Endothelial cell of umbilical vein (primary cell): ENCODE measurements around the gene PVRIG. TPM values are rescaled to one million over a fixed set of nuclear protein-coding genes. Genes with fewer than 3 reads are reported as not detected.

Source experiments
- BruUV-seq: library from RNA; stranded (reverse); fragments of 400-500 nt; replicated peaks from 2 replicates; lab custom pipeline; 2021; lab: Mats Ljungman, UMichigan
- CTCF ChIA-PET: fragments of 300-600, 350-600 bp; sonication (Branson Sonifier 250); formaldehyde crosslinking; loops from one replicate; lab custom pipeline; 2021; ENCODE audit warnings: antibody characterized with exemption, inconsistent platforms; lab: Charles Lee
- POLR2A ChIA-PET: fragments of 300-600, 350-600 bp; sonication (Branson Sonifier 250); formaldehyde crosslinking; loops from one replicate; lab custom pipeline; 2021; ENCODE audit warnings: antibody characterized with exemption, inconsistent platforms; lab: Charles Lee
- DNase-seq: peaks from one replicate; pipeline ENCODE4 v3.0.0-alpha.2; 2011; ENCODE audit warnings: low read depth, low spot score
- FAIRE-seq: peaks from 2 replicates; lab custom pipeline; 2011; peaks lifted over from hg19 to GRCh38; lab: Jason Lieb, UNC
- H2AFZ ChIP-seq: 2 replicates; pipeline ENCODE4 v1.6.0; 2012; ENCODE audit warnings: low read depth, low read length, control low read depth, inconsistent platforms
- H3K27ac ChIP-seq: 2 replicates; pipeline ENCODE4 v1.5.1; 2011; ENCODE audit warnings: low read depth, mild to moderate bottlenecking, control low read depth, low read length, moderate library complexity; ENCODE audit not compliant: insufficient read depth
- H3K27me3 ChIP-seq, 2 experiments: 2 replicates each; pipeline versions ENCODE4 v1.6.0 to v1.6.1; 2011; ENCODE audit warnings: low read length in 2 of 2, mixed read lengths in 1 of 2; ENCODE audit not compliant: control insufficient read depth in 2 of 2, insufficient read depth in 2 of 2
- H3K36me3 ChIP-seq, 2 experiments: 2 replicates in 1 of 2; 3 replicates in 1 of 2; pipeline ENCODE4 v1.5.1; 2011; ENCODE audit warnings: low read length in 2 of 2, mild to moderate bottlenecking in 1 of 2, moderate library complexity in 1 of 2; ENCODE audit not compliant: control insufficient read depth in 2 of 2, insufficient read depth in 2 of 2; ENCODE audit errors: extremely low read depth in 1 of 2
- H3K4me1 ChIP-seq: 3 replicates; pipeline ENCODE4 v1.5.1; 2011; ENCODE audit warnings: mild to moderate bottlenecking, low read length; ENCODE audit not compliant: control insufficient read depth, insufficient read depth; ENCODE audit errors: extremely low read depth
- H3K4me2 ChIP-seq: 2 replicates; pipeline ENCODE4 v1.6.1; 2011; ENCODE audit warnings: low read length, control low read depth, mixed read lengths; ENCODE audit not compliant: insufficient read depth
- H3K4me3 ChIP-seq, 3 experiments: fragments of 200-600 bp in 1 of 3; sonication (generic), shearing (Covaris generic) in 1 of 3; replicated peaks in 1 of 3; 2 replicates each; pipeline ENCODE4 v1.5.1; 2011 to 2016; ENCODE audit warnings: control low read depth in 3 of 3, low read length in 3 of 3, mild to moderate bottlenecking in 2 of 3, inconsistent platforms in 1 of 3, low read depth in 1 of 3, moderate library complexity in 1 of 3; ENCODE audit not compliant: insufficient read depth in 1 of 3
- H3K79me2 ChIP-seq: 2 replicates; pipeline ENCODE4 v1.6.0; 2012; ENCODE audit warnings: low read length, inconsistent platforms; ENCODE audit not compliant: control insufficient read depth, insufficient read depth
- H3K9ac ChIP-seq: replicated peaks from 2 replicates; pipeline ENCODE3; 2011; ENCODE audit warnings: low read length, control low read depth; ENCODE audit not compliant: insufficient read depth; ENCODE audit errors: extremely low read depth
- H3K9me1 ChIP-seq: replicated peaks from 3 replicates; pipeline ENCODE4 v1.6.0; 2011; ENCODE audit warnings: mild to moderate bottlenecking, low read length; ENCODE audit not compliant: control insufficient read depth, insufficient read depth; ENCODE audit errors: extremely low read depth
- H3K9me3 ChIP-seq: replicated peaks from 2 replicates; pipeline ENCODE4 v1.5.1; 2012; ENCODE audit warnings: low read length, inconsistent platforms; ENCODE audit not compliant: control insufficient read depth, insufficient read depth
- H4K20me1 ChIP-seq: replicated peaks from 2 replicates; pipeline ENCODE3; 2011; ENCODE audit warnings: mild to moderate bottlenecking, low read length; ENCODE audit not compliant: control insufficient read depth, insufficient read depth; ENCODE audit errors: extremely low read depth
- CTCF ChIP-seq, 2 donors: IDR thresholded peaks; 1 replicate in 1 of 2; 2 replicates in 1 of 2; pipeline ENCODE4 v1.5.1; 2011; ENCODE audit warnings: low read length in 2 of 2, mild to moderate bottlenecking in 2 of 2, moderate library complexity in 2 of 2, control low read depth in 1 of 2, inconsistent platforms in 1 of 2, low read depth in 1 of 2; ENCODE audit not compliant: insufficient read depth in 1 of 2; ENCODE audit errors: extremely low read depth in 1 of 2
- EZH2 ChIP-seq: IDR thresholded peaks from 2 replicates; pipeline ENCODE4 v1.6.1; 2012; ENCODE audit warnings: borderline replicate concordance, low read depth, mild to moderate bottlenecking, moderate library complexity, low read length, inconsistent platforms; ENCODE audit not compliant: severe bottlenecking
- FOS ChIP-seq: IDR thresholded peaks from 2 replicates; pipeline ENCODE4 v1.6.1; 2011; ENCODE audit warnings: mild to moderate bottlenecking, low read length, moderate library complexity, borderline replicate concordance; ENCODE audit not compliant: insufficient read depth
- GATA2 ChIP-seq: IDR thresholded peaks from 2 replicates; pipeline ENCODE4 v1.7.0; 2011; ENCODE audit warnings: low read depth, mild to moderate bottlenecking, moderate library complexity, mixed read lengths, low read length; ENCODE audit not compliant: insufficient read length, insufficient read depth
- JUN ChIP-seq: IDR thresholded peaks from 2 replicates; pipeline ENCODE4 v1.6.1; 2011; ENCODE audit warnings: borderline replicate concordance, low read depth; ENCODE audit not compliant: insufficient read length, insufficient read depth
- MYC ChIP-seq: IDR thresholded peaks from one replicate; pipeline ENCODE4 v1.6.1; 2011; ENCODE audit warnings: mild to moderate bottlenecking, low read depth, low read length
- POLR2A ChIP-seq: IDR thresholded peaks from 2 replicates; pipeline ENCODE4 v1.6.1; 2012; ENCODE audit warnings: low read depth, mild to moderate bottlenecking, control low read depth, low read length
- POLR2AphosphoS5 ChIP-seq: IDR thresholded peaks from 2 replicates; pipeline ENCODE4 v1.6.1; 2012; ENCODE audit warnings: low read depth, mild to moderate bottlenecking, control low read depth, low read length, moderate library complexity; ENCODE audit not compliant: insufficient read depth
- dilution Hi-C: fragments of 300-500 bp; cut with MboI; formaldehyde crosslinking; loops from one replicate; pipeline ENCODE4 v1.15.0; 2019; ENCODE audit warnings: low sequenced_read_pairs; ENCODE audit not compliant: extremely low pct_ligation_motif_present
- intact Hi-C: fragments of 100-400 bp; cut with micrococcal nuclease; formaldehyde crosslinking; loops from one replicate; pipeline ENCODE4 v1.10.0; 2022
- polyA plus RNA-seq, 4 experiments: library from polyadenylated mRNA; depleted of rRNA in 3 of 4; stranded (reverse) in 3 of 4; unstranded in 1 of 4; fragments of >200 nt; gene quantifications; 2 replicates each; pipeline versions ENCODE4 v1.2.1 to v1.2.3, GENCODE V29; 2011 to 2012; ENCODE audit warnings: missing spikeins in 1 of 4
- total RNA-seq: library from RNA; stranded (reverse); gene quantifications from 2 replicates; pipeline ENCODE4 v1.2.3, GENCODE V29; 2021
- TF ChIP-seq, protein P1 (sequence below): IDR thresholded peaks from 2 replicates; pipeline ENCODE4 v1.6.1; 2011; ENCODE audit not compliant: insufficient read depth, insufficient read length

The PVRIG gene
- total and polyA plus RNA-seq, 2 donors (not counting 3 experiments of a cell fraction or from before 2014, with no cell fraction given): 0.80 TPM; not detected in 1

- dilution Hi-C loops (no loop called here), intact Hi-C loops (no loop called here)
- ChIA-PET CTCF (interaction anchor here (1.0 kb wide), 2 partner anchors 8 kb away, joined by 3 read pairs; no protein-coding TSS in a partner anchor), POLR2A (no interaction called here)
- BruUV-seq: no TSS peak
- TF ChIP-seq JUN (no peak), GATA2 (no peak), POLR2AphosphoS5 (no peak), POLR2A (no peak)
- TF ChIP-seq, protein P1, sequence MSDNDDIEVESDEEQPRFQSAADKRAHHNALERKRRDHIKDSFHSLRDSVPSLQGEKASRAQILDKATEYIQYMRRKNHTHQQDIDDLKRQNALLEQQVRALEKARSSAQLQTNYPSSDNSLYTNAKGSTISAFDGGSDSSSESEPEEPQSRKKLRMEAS: no peak
- Histone ChIP-seq H3K27ac (no peak overlapping the region), H3K9me3 (no peaks in the 10 kb centered on the region), H3K4me1 (no peaks in the 10 kb centered on the region), H3K4me2 (no peak overlapping the region), H4K20me1 (no peaks in the 10 kb centered on the region), H3K9me1 (no peaks in the 10 kb centered on the region), H3K27me3 (peaks cover 9 to 20% of the 10 kb centered on the region in 2 experiments), H2AFZ (no peak overlapping the region), H3K36me3 (no peaks in the 10 kb centered on the region), H3K4me3 (no peak overlapping the region), H3K79me2 (no peaks in the 10 kb centered on the region), H3K9ac (no peak overlapping the region)
- DNase-seq (no peak), FAIRE-seq (no peak)
These were observed 21.5 kb upstream of the PVRIG start for GRCh38 chr7:100198266-100198665.

- Histone ChIP-seq H3K79me2 (no peaks in the 10 kb centered on the region), H3K27ac (no peak overlapping the region), H3K27me3 (peaks cover 11 to 19% of the 10 kb centered on the region in 2 experiments), H3K4me1 (no peaks in the 10 kb centered on the region), H2AFZ (no peak overlapping the region), H3K4me2 (no peak overlapping the region), H3K4me3 (no peak overlapping the region), H3K9me1 (no peaks in the 10 kb centered on the region), H3K9me3 (no peaks in the 10 kb centered on the region), H4K20me1 (no peaks in the 10 kb centered on the region), H3K36me3 (no peaks in the 10 kb centered on the region), H3K9ac (no peak overlapping the region)
- DNase-seq (no peak), FAIRE-seq (no peak)
- TF ChIP-seq CTCF (IDR thresholded peaks at IDR 0.05; ENCODE audit: extremely low read depth in 1 of 2, insufficient read depth in 1 of 2, low read depth in 1 of 2, low read length in 2 of 2) (no peak), POLR2AphosphoS5 (no peak), FOS (no peak), MYC (no peak), POLR2A (no peak), GATA2 (no peak), JUN (no peak), EZH2 (no peak)
- TF ChIP-seq, protein P1: no peak
- dilution Hi-C loops: no loop called here
- CTCF ChIA-PET: interaction anchor here (1.4 to 1.8 kb wide), 3 partner anchors 11 to 68 kb away, joined by 3 to 4 read pairs (median 3); no protein-coding TSS in a partner anchor
- POLR2A ChIA-PET: no interaction called here
- no TSS peak for BruUV-seq
- intact Hi-C loops: no loop called here
These were observed 19.1 kb upstream of the PVRIG start for GRCh38 chr7:100200693-100201092.
